EH (cell line): Measurements from ENCODE around the gene HSPB1.
"Not testable (repeated sequence)": the region's sequence is repeated elsewhere in the genome, so short reads cannot be mapped to it uniquely, and the experiment has no call there.

Source experiments
- DNase-seq: peaks from one replicate; pipeline ENCODE4 v3.0.0-alpha.2; 2015; ENCODE audit warnings: low read depth

The HSPB1 gene

DNA sequence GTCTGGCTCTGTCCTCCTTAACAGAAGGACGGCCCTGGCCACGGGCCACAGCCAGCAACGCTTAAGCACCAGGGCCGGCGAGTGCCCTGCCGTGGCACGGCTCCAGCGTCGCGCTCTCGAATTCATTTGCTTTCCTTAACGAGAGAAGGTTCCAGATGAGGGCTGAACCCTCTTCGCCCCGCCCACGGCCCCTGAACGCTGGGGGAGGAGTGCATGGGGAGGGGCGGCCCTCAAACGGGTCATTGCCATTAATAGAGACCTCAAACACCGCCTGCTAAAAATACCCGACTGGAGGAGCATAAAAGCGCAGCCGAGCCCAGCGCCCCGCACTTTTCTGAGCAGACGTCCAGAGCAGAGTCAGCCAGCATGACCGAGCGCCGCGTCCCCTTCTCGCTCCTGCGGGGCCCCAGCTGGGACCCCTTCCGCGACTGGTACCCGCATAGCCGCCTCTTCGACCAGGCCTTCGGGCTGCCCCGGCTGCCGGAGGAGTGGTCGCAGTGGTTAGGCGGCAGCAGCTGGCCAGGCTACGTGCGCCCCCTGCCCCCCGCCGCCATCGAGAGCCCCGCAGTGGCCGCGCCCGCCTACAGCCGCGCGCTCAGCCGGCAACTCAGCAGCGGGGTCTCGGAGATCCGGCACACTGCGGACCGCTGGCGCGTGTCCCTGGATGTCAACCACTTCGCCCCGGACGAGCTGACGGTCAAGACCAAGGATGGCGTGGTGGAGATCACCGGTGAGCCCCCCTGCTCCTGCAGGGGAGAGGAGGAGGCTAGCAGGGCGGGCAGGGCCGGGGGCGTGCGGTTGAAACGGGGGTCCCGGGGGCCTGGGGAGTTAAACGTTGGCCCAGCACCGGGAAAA, at the start of gene HSPB1:
TSS of gene HSPB1 (plus strand) at position 327 of the 855 bp plus-strand sequence. CDS start at position 367, 40 bp downstream.
- DNase-seq, result peak; percentile 97

DNA sequence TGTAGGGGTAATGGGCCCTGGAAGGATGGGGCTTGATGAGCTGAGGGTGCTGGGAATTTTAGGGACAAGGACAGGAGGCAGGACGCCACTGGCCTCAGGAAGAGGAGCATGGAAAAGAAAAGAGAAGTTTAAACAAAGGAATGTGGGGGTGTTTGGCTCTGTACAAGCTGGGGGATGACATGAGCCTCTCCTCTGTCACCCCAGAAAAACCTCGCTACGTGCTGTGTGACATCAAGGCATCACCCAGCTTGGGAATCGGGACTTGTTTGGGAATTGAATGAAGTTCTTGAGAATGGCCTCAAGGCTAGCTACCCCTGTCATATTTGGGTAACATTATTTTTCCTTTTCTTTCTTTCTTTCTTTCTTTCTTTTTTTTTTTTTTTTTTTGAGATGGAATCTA, 47.7 kb upstream of the HSPB1 start:
- DNase-seq, result no peak

DNA sequence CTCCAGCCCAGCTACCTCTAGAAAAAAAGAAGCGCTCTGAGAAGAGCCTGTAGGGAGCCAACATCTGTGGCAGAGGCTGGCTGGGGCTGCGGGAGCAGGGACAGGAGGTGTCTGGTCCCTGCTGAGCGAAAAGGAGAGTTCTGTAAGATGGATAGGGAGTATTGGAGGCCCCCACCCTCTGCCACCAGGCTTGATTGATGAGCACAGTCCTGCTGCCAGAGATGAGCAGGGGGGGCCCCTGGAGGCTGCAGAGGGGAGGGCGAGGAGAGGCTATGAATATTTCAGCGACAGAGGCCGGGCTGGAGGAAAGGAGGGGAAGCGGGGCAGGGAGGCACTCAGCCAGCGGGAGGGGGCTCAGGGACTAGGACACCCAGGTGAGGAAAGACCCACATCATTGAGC, 44.5 kb upstream of the HSPB1 start:
- no peak for DNase-seq

DNA sequence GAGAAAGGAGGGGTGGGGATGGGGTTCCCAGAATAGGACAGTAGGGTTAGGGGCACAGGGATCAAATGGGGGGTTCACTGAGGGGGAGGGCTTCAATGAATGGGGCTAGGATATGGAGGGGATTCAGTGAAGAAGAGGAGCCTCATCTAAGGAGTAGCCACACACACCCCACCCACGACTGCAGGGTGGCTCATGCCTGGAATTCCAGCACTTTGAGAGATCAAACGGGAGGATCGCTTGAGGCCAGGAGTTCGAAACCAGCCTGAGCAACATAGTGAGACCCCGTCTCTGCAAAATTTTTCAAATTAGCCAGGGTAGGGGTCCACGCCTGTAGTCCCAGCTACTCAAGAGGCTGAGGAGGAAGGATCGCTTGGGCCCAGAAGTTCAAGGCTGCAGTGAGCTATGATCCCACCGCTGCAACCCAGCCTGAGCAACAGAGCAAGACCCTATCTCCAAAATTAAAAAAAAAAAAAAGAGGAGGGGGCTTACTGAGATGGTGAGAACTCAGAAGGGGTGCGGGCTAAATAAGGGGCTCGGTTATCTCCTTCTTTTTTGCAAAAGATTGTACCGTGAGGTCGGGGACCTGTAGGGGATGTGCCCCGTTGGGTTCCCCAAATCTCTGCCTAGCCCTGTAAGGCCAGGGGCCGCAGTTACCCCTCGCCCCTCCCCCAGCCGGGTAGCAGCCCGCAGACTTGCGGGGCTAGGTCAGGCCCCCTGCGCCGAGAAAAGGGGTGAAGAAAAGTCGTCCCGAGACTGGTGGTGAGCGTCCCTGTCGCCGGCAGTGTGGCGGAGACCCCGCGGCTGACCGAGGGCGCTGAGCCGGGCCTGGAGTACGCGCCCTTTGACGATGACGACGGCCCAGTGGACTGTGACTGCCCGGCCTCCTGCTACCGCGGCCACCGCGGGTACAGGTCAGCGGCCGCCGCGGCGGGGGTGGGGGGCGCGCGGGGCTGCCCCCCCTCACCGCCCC, 43.1 kb upstream of the HSPB1 start:
- DNase-seq, result no peak

DNA sequence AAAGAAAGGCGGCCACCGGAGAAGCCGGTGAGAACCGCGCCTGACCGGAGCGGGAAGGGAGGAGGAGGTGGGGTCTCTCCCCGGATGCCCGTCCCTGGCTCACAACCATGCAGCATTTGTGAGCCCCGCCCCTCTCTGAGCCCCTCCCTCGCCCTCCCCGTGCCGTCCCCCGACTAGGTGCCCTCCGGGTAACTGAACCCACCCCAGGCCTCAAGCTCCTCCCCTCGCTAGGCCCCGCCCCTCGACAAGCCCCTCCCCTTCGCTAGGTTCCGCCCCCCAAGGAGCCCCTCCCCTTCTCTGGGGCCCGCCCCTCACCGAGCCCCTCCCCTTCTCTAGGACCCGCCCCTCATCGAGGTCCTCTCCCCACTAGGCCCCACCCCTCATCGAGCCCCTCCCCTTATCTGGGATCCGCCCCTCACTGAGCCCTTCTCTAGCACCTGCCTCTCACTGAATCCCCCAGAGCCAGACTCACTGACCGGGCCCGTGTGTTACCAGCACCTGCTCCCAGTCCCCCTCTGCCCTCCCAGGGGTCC, 42.2 kb upstream of the HSPB1 start:
- peak; percentile 29 for DNase-seq

DNA sequence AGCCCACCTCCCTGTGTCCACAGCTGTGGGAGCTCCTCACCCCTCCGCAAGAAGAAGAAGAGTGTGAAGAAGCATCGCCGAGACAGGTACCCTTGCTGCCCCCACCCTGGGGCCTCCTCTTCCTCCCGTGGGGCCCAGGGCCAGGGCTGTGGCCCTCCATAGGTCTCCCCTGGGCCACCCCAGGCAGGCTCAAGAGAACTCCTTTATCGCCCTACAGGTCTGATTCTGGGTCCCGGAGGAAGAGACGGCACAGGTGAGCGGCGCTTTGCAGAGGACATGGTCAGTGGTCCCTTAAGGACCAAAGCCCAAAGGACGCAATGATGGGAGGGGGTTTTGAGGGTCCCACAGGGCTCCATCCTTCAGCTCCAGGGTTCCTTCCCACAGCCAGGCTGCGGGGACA, 41.1 kb upstream of the HSPB1 start:
- no peak for DNase-seq

DNA sequence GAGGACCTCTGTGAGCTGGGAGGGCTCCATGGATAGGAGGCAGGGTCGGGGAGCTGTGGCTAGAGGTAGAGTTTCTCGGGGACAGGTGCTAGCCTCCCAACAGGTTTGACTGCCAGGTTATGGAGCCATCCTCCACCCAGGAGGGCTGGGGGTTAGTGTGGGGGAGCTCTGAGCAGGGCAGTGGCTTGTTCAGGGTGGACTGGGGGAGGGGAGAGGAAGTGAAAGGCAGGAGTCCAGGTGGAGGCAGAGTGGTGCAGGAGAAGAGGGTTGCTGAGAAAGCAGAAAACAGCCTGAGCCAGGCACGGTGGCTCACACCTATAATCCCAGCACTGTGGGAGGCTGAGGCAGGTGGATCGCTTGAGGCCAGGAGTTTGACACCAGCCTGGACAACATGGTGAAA, 40.5 kb upstream of the HSPB1 start:
- DNase-seq, result no peak

DNA sequence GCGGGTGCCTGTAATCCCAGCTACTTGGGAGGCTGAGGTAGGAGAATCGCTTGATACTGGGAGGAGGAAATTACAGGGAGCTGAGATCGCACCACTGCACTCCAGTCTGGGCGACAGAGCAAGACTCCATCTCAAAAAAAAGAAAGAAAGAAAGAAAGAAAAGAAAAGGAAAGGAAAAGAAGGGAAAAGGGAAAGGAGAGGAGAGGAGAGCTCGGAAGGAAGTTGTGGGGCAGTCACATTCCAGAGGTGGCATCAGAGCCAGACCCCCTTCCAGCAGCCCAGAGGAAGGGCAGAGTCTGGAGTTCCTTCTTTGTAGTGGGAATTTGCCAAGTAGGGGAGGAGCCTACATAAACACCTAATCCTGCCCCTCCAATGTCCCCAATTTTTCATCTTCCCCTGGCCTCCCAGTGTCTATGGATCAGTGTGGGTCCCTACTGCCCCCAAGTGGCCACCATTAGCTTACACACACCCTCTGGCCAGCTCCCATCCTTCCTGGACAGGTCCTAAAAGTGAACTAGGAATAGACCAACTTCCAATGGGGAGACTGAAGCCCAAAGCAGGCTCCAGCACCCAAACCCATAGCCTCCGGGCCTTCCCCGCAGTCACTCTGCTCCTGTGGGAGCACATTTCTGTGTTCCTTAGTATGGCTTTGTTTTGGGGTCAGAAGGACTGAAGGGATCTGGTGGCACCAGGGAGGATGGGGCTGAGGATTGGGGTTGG, 39.6 kb upstream of the HSPB1 start:
- DNase-seq, result peak; percentile 72

DNA sequence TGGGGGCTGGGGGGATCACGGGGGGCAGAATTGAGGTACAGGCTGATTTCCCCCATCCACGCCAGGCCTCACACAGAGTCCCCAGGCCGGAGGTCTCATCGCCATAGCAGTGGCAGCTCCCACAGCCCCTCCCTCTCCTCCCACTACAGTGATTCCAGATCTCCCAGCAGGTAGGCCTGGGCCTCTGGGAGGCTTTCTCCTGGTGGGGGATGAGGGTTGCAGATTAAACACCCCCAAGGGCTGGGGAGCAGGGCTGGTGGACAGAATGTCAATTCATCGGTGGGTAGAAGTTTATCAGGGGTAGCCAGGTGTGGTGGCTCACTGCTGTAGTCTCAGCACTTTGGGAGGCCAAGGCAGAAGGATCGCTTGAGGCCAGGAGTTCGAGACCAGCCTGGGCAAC, 37.2 kb upstream of the HSPB1 start:
- no peak for DNase-seq

DNA sequence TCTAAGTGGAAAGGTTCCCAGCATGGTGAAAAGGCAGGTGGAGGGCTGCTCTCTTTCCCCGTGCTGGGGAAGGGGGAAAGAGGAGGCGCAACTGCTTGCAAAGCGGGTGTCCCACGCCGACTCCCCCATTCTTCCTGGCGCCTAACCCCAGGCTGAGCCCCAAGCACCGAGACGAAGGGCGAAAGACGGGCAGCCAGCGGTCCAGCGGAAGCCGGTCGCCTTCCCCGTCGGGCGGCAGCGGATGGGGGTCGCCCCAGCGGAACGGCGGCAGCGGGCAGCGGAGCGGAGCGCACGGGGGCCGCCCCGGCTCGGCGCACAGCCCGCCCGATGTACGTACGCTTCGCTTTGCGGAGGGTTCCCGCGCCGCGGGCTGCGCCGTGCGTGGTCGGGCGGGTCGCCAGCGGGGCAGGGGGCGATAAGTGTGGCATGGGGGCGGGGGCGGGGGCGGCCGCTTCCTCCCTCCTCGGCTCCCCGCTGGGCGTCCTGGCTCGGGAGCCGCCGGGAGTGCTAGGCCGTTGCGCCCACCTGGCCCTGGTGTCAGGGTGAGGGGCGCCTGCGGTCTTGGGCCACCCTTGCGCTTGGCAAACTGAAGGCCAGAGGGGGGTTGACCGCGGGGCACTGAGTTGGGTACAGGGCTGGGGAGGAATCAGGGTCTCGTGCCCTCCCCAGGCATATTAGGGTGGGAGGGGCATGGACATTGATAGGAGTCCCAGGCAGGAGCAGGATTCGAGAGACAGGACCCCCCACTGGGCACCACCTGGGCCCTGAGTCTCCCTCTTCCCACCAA, 35.2 kb upstream of the HSPB1 start:
- no peak for DNase-seq

DNA sequence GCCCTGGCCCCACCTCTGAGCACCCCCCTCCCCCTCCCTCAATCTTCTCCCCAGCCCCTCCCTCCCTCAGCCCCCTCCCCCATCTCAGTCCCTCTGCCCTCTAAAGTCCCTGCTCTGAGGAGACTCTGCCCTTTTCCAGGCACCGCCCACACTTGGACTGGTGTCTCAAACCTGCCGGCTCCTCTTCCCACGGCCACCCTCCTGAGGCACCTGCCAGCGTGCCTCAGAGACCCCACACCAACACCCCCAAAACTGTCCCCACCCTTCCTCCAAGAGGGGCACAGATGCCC, 34.6 kb upstream of the HSPB1 start:
- no peak for DNase-seq

DNA sequence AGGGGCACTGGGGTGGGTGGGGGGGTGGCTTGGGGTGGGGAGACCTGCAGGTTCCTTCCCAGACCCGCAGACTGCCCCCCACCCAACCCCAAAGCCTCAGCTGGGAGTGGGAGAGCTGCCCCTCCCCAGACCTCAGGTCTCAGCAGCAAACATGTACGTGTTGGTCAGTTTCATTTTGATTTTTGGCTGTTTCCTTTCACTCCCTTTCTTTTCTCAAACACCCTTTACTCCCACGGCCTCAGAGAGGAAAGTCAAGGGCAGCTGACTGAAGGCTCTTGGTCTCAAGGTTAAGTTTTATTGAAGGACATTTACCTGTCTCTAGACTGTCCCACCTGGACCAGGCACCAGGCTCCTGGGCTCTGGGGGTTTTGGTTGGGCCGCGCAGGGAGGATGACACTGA, 34.1 kb upstream of the HSPB1 start:
- no peak for DNase-seq

DNA sequence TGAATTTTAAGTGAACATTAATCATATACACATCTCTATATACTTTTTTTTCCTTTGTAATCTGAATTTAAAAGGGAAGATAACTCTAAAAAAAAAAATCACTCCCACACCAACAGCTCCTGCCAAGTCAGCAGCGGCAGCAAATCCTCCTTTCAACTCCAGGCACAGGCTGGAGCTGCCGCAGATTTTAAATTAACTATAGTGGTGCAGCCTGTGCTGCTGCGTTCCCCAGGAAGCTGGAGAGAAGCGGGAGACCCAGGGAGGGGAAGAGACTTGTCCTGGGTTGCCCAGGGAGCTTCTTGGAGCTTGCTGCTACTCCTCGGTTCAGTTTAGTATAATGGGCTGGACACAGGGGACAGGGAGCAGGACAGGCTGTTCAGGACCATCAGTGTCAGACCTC, 32.6 kb upstream of the HSPB1 start:
- DNase-seq, result no peak

DNA sequence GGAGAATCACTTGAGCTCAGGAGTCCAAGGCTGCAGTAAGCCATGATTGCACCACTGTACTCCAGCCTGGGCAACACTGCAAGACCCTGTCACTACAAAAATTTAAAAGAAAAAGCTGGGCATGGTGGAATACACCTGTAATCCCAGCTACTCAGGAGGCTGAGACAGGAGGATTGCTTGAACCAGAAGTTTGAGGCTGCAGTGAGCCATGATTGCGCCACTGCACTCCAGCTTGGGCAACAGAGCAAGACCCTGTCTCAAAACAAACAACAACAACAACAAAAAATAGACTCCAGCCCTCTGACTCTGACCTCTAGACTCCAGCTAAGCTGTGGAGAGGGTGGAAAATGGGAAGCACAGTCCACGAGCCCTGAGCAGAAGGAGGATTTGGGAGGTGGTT, 31.1 kb upstream of the HSPB1 start:
- not testable (repeated sequence) for DNase-seq

DNA sequence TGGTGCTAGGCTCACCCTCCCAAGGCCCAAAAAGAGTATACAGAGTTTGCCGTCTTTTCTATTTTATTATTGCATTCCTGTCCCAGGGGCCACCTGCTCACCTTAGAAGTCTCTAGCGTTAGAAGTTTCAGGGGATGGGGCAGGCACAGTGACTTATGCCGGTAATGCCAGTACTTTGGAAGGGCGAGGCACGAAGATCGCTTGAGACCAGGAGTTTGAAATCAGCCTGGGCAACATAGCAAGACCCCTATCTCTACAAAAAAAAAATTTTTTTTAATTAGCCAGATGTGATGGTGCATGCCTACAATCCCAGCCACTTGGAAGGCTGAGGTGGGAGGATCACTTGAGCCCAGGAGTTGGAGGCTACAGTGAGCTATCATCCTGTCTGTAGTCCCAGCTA, 30.3 kb upstream of the HSPB1 start:
- DNase-seq, result no peak

DNA sequence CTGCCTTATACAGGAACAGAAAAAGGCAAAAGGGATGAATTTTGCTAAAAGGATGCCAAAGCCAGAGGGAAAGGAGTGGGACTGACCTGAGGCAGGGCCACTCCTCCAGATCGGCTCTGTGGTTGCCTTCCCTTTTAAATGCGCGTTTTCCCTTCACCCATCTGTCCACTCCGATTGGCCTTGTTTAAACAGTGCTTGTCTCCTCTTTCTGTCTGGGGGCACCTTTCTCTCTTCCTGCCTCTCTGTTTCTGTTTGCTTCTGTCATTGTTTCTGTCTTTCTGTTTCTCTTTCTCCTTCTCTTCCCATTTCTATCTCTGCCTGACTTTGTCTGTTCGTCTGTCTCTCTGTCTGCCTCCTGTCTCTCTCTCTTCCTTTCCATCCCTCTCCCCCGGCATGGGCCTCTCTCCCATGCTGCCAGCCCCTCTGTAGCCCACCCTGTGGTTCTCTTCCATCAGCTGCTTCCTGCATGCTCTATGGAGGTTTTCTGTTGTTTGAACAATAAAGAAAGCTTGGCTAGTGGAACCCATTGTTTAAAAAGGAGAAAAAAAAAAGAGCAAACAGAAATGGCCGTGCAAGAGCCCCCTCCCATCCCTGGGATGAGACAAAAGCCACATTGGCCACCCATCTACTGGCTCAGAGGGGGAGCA, 29.5 kb upstream of the HSPB1 start:
- no peak for DNase-seq

DNA sequence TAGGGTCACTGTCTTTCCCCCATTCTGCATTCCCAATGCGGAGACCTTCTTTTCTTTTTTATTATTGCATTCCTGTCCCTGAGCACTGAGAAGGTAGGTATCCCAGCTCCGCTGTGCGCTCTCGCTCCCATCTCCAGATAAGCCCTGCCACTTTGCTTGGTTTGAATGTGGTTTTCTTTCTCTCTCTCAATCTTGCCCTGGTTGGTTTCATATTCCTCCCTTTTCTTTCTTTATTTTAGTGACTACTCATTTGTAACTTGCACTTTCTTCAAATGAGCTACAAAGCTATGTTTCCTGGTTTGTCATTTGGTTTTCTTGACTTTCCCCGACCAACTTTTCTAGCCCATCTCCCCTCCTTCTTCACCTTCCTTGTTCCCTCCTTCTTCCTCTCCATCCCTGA, 29.0 kb upstream of the HSPB1 start:
- no peak for DNase-seq

DNA sequence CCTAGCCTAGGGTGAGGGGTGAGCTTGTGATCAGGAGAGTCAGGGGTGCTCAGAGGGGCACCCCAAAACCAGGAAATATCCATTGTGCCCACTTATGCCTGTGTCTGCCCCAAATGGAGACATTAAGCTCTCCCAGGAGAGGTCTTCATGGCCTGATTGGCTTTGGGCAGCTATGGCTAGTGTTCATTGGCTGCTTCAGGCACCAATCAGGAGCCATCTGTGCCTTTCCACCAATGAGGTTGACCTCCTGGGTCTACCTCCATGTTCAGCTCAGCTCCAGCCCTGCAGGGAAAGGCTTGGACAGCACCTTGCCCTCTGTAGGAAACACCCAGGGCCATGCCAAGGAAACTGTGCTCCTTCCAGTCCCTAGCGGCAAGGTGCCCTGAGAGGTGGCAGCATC, 23.9 kb upstream of the HSPB1 start:
- peak; percentile 38 for DNase-seq

DNA sequence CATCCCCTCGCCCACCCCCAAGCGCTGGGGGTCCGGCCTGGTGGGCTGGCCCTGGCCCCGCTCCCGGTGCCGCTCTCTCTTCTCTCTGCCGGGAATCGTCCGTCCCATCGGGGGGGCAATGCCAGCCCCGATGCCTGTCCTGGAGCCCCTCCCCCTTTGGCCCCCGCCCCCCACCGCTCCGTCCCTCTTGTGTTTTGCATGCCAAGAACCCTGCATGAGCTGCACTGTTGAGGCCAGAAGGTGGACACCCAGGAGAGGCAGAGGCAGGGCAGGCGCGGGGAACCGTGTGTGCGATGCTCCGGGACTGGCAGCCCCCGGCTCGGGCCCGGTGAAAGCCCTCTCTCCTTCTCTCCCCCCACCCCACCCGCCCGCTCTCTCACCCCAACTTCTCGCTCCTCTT, 22.1 kb upstream of the HSPB1 start:
- no peak for DNase-seq

DNA sequence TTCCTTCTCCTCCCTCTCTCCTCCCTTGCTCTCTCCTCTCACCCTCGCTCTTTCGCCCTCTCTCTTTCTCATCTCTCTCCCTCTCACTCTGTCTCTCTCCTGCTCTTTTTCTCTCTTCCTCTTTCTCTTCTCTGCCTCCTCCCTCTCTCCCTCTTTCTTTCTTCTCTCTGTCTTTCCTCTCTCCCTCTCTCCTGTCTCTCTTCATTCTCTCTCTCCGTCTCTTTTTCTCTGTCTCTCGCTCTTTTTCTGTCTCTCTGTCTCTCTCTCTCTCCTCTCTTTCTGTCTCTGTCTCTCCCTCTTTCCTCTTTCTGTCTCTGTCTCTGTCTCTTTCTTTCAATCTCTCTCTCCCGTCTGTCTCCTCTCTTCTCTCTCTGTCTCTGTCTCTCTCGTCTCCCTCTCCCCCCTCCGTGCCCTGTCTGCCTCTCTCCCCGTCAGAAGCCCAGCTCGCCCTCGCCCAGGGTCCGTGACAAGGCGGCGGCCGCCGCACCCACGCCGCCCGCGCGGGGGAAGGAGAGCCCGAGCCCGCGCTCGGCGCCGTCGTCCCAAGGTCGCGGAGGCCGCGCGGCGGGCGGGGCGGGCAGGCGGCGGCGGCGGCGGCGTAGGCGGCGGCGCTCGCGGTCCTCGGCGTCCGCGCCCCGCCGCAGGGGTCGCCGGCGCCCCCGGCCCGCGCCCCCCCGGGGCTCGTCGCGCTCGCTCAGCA, 21.3 kb upstream of the HSPB1 start:
- DNase-seq, result no peak
